Astrocyte (in vitro differentiated cells and primary cell): ENCODE results near the gene IL6. TPM values are rescaled to one million over a fixed set of nuclear protein-coding genes. Genes with fewer than 3 reads are reported as not detected.
"Not testable (repeated sequence)": the region's sequence is repeated elsewhere in the genome, so short reads cannot be mapped to it uniquely, and the experiment has no call there.

Experiments used
- DNase-seq: peaks from one replicate; pipeline ENCODE4 v3.0.0-alpha.2; 2010; ENCODE audit warnings: low read depth
- FAIRE-seq: peaks from 2 replicates; lab custom pipeline; 2011; peaks lifted over from hg19 to GRCh38; lab: Jason Lieb, UNC
- H2AFZ ChIP-seq: 2 replicates; pipeline ENCODE4 v1.6.0; 2012; ENCODE audit warnings: low read depth, low read length, inconsistent platforms
- H3K27ac ChIP-seq: 2 replicates; pipeline ENCODE4 v1.5.1; 2011; ENCODE audit warnings: low read depth, low read length, inconsistent platforms
- H3K27me3 ChIP-seq: 2 replicates; pipeline ENCODE4 v1.6.0; 2011; ENCODE audit warnings: low read length, inconsistent platforms; ENCODE audit not compliant: insufficient read depth
- H3K36me3 ChIP-seq: 2 replicates; pipeline ENCODE4 v1.5.1; 2011; ENCODE audit warnings: low read length, inconsistent platforms; ENCODE audit not compliant: insufficient read depth
- H3K4me1 ChIP-seq: 2 replicates; pipeline ENCODE4 v1.5.1; 2011; ENCODE audit warnings: low read length, inconsistent platforms; ENCODE audit not compliant: insufficient read depth
- H3K4me2 ChIP-seq: 2 replicates; pipeline ENCODE4 v1.6.0; 2012; ENCODE audit warnings: low read length, inconsistent platforms
- H3K4me3 ChIP-seq: 2 replicates; pipeline ENCODE4 v1.5.1; 2011; ENCODE audit warnings: low read depth, mild to moderate bottlenecking, low read length, inconsistent platforms; ENCODE audit not compliant: insufficient read depth
- H3K79me2 ChIP-seq: 2 replicates; pipeline ENCODE4 v1.6.0; 2012; ENCODE audit warnings: mild to moderate bottlenecking, low read length, inconsistent platforms; ENCODE audit not compliant: insufficient read depth
- H3K9ac ChIP-seq: 2 replicates; pipeline ENCODE4 v1.6.0; 2012; ENCODE audit warnings: mild to moderate bottlenecking, low read length, inconsistent platforms
- H3K9me3 ChIP-seq: 2 replicates; pipeline ENCODE4 v1.5.1; 2012; ENCODE audit warnings: low read depth, mild to moderate bottlenecking, low read length, inconsistent platforms; ENCODE audit not compliant: insufficient read depth
- H4K20me1 ChIP-seq: 2 replicates; pipeline ENCODE4 v1.6.0; 2012; ENCODE audit warnings: low read length, inconsistent platforms; ENCODE audit not compliant: insufficient read depth
- H3K27ac Mint-ChIP-seq: one replicate; pipeline ENCODE4 v1.8.0; 2021; ENCODE audit warnings: mild to moderate bottlenecking, mixed read lengths; ENCODE audit not compliant: unreplicated experiment
- H3K27me3 Mint-ChIP-seq: one replicate; pipeline ENCODE4 v1.8.0; 2021; ENCODE audit warnings: low read depth, mixed read lengths; ENCODE audit not compliant: unreplicated experiment
- H3K36me3 Mint-ChIP-seq: one replicate; pipeline ENCODE4 v1.8.0; 2021; ENCODE audit warnings: low read depth, mixed read lengths; ENCODE audit not compliant: unreplicated experiment
- H3K4me1 Mint-ChIP-seq: one replicate; pipeline ENCODE4 v1.8.0; 2021; ENCODE audit warnings: low read depth, mixed read lengths; ENCODE audit not compliant: unreplicated experiment
- H3K4me3 Mint-ChIP-seq: one replicate; pipeline ENCODE4 v1.8.0; 2021; ENCODE audit warnings: mild to moderate bottlenecking, moderate library complexity, mixed read lengths; ENCODE audit not compliant: unreplicated experiment
- H3K9me3 Mint-ChIP-seq: one replicate; pipeline ENCODE4 v1.8.0; 2021; ENCODE audit warnings: mild to moderate bottlenecking, mixed read lengths; ENCODE audit not compliant: unreplicated experiment
- CTCF ChIP-seq: IDR thresholded peaks from 2 replicates; pipeline ENCODE4 v1.5.1; 2011; ENCODE audit warnings: low read depth, mild to moderate bottlenecking, inconsistent platforms, low read length, moderate library complexity; ENCODE audit not compliant: insufficient read depth
- EZH2 ChIP-seq: IDR thresholded peaks from 2 replicates; pipeline ENCODE4 v1.6.1; 2012; ENCODE audit warnings: mild to moderate bottlenecking, low read length, inconsistent platforms; ENCODE audit not compliant: insufficient read depth
- total RNA-seq: library from RNA; stranded (reverse); gene quantifications from 2 replicates; pipeline ENCODE4 v1.2.1, GENCODE V29; 2021

IL6 gene
- total RNA-seq, 1 donor from 2014 or later, result 2.5 TPM

GRCh38 chr7:22702516-22702915, 24.5 kb upstream of the IL6 start:
- Histone ChIP-seq H4K20me1 (no peaks in the 10 kb centered on the region), H3K4me3 (no peak overlapping the region), H3K9ac (no peak overlapping the region), H3K4me1 (peaks cover 8% of the 10 kb centered on the region), H3K9me3 (no peaks in the 10 kb centered on the region), H3K79me2 (no peaks in the 10 kb centered on the region), H3K27ac (no peak overlapping the region), H3K36me3 (no peaks in the 10 kb centered on the region), H2AFZ (no peak overlapping the region), H3K27me3 (no peaks in the 10 kb centered on the region), H3K4me2 (no peak overlapping the region)
- no peaks in the 10 kb centered on the region for H3K27me3 Mint-ChIP-seq
- TF ChIP-seq EZH2 (no peak), CTCF (no peak)
- no peak overlapping the region for H3K4me3 Mint-ChIP-seq
- FAIRE-seq, result no peak
- H3K27ac Mint-ChIP-seq, result no peak overlapping the region
- no peaks in the 10 kb centered on the region for H3K36me3 Mint-ChIP-seq
- H3K9me3 Mint-ChIP-seq, result peaks cover 3% of the 10 kb centered on the region
- peaks cover 25% of the 10 kb centered on the region for H3K4me1 Mint-ChIP-seq
- DNase-seq, result peak; percentile 32

GRCh38 chr7:22703107-22703855, 23.7 kb upstream of the IL6 start:
- not testable (repeated sequence) for H3K27ac ChIP-seq, H3K4me1 ChIP-seq, H2AFZ ChIP-seq, H3K36me3 ChIP-seq, H3K36me3 Mint-ChIP-seq, H3K9ac ChIP-seq, DNase-seq, H3K27me3 Mint-ChIP-seq, H3K79me2 ChIP-seq, H3K4me3 Mint-ChIP-seq, H4K20me1 ChIP-seq, H3K9me3 Mint-ChIP-seq, H3K4me2 ChIP-seq, H3K27me3 ChIP-seq, H3K9me3 ChIP-seq, H3K4me3 ChIP-seq, FAIRE-seq
- H3K27ac Mint-ChIP-seq, result peak overlapping the region; percentile 70
- peaks cover 25% of the 10 kb centered on the region for H3K4me1 Mint-ChIP-seq

GRCh38 chr7:22703978-22704610, 22.9 kb upstream of the IL6 start:
- not testable (repeated sequence) for H2AFZ ChIP-seq, H3K27ac Mint-ChIP-seq, H3K4me3 ChIP-seq, H3K9me3 Mint-ChIP-seq, H3K27me3 ChIP-seq, H3K4me2 ChIP-seq, H3K4me1 ChIP-seq, H3K9me3 ChIP-seq, H3K79me2 ChIP-seq, DNase-seq, H3K36me3 ChIP-seq, H3K27me3 Mint-ChIP-seq, H4K20me1 ChIP-seq, FAIRE-seq, H3K27ac ChIP-seq, H3K9ac ChIP-seq, H3K4me3 Mint-ChIP-seq, H3K36me3 Mint-ChIP-seq
- peaks cover 18% of the 10 kb centered on the region for H3K4me1 Mint-ChIP-seq

DNA sequence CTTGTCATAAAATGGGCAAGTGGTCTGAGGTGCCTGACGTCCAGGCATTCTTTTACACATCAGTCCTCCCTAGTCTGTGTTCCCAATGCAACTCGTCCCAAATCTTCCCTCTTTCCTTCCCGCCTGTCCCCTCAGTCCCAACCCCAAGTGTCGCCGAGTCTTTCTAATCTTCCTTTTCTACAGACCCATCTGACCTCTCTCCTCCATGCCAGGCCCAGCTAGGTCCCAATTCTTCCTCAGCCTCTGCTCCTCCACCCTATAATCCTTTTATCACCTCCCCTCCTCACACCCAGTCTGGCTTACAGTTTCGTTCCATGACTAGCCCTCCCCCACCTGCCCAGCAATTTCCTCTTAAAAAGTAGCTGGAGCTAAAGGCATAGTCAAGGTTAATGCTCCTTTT, 22.3 kb upstream of the IL6 start:
- H3K27ac Mint-ChIP-seq, FAIRE-seq, H3K9me3 Mint-ChIP-seq, H3K36me3 Mint-ChIP-seq, H3K4me3 ChIP-seq, H3K4me1 ChIP-seq, H3K27me3 ChIP-seq, H3K27ac ChIP-seq, DNase-seq, H3K9ac ChIP-seq, H3K4me3 Mint-ChIP-seq, H2AFZ ChIP-seq, H3K36me3 ChIP-seq, H3K4me2 ChIP-seq, H3K9me3 ChIP-seq, H3K27me3 Mint-ChIP-seq, H4K20me1 ChIP-seq, H3K79me2 ChIP-seq: not testable (repeated sequence)
- peaks cover 18% of the 10 kb centered on the region for H3K4me1 Mint-ChIP-seq

DNA sequence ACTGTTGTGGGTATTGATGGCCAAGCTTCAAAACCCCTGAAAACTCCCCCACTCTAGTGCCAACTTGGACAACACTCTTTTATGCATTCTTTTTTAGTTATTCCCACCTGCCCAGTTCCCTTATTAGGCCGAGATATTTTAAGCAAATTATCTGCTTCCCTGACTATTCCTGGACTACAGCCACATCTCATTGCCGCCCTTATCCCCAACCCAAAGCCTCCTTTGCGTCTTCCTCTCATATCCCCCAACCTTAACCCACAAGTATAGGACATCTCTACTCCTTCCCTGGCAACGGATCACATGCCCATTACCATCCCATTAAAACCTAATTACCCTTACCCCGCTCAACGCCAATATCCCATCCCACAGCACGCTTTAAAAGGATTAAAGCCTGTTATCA, 21.1 kb upstream of the IL6 start:
- not testable (repeated sequence) for DNase-seq, H3K9me3 Mint-ChIP-seq, H3K36me3 Mint-ChIP-seq, H3K9me3 ChIP-seq, H3K9ac ChIP-seq, H2AFZ ChIP-seq, H3K27ac Mint-ChIP-seq, H3K27me3 ChIP-seq, H3K4me1 ChIP-seq, H3K27me3 Mint-ChIP-seq, H3K36me3 ChIP-seq, H4K20me1 ChIP-seq, H3K4me3 ChIP-seq, H3K4me2 ChIP-seq, H3K79me2 ChIP-seq, FAIRE-seq, H3K4me3 Mint-ChIP-seq, H3K27ac ChIP-seq
- peaks cover 18% of the 10 kb centered on the region for H3K4me1 Mint-ChIP-seq
